Endodermal cell (in vitro differentiated cells): ENCODE measurements around the gene NOTO. TPM values are rescaled to one million over a fixed set of nuclear protein-coding genes. Genes with fewer than 3 reads are reported as not detected.

Experiments used
- DNase-seq: peaks from one replicate; pipeline ENCODE4 v3.0.0-alpha.2; 2017
- H3K27ac ChIP-seq: 2 replicates; pipeline ENCODE4 v1.5.1; 2013; ENCODE audit warnings: mild to moderate bottlenecking, low read depth, low read length, moderate library complexity
- H3K27me3 ChIP-seq: 2 replicates; pipeline ENCODE4 v1.6.1; 2013; ENCODE audit warnings: mild to moderate bottlenecking, low read length, moderate library complexity; ENCODE audit not compliant: insufficient read depth, control insufficient read depth, poor library complexity, severe bottlenecking
- H3K36me3 ChIP-seq: 2 replicates; pipeline ENCODE4 v1.7.0; 2013; ENCODE audit warnings: mild to moderate bottlenecking, low read length, moderate library complexity; ENCODE audit not compliant: control insufficient read depth, insufficient read depth
- H3K4me1 ChIP-seq: one replicate; pipeline ENCODE4 v1.7.0; 2013; ENCODE audit warnings: low read length; ENCODE audit not compliant: control insufficient read depth, insufficient read depth
- H3K4me3 ChIP-seq: 2 replicates; pipeline ENCODE4 v1.5.1; 2013; ENCODE audit warnings: mild to moderate bottlenecking, low read length, moderate library complexity
- H3K9ac ChIP-seq: 2 replicates; pipeline ENCODE4 v1.6.1; 2013; ENCODE audit warnings: mild to moderate bottlenecking, low read length, moderate library complexity; ENCODE audit not compliant: poor library complexity, severe bottlenecking; ENCODE audit errors: extremely low read depth
- H3K9me3 ChIP-seq: 2 replicates; pipeline ENCODE4 v1.6.1; 2013; ENCODE audit warnings: mild to moderate bottlenecking, low read length, moderate library complexity; ENCODE audit not compliant: control insufficient read depth
- H3K27ac Mint-ChIP-seq: 2 replicates; pipeline ENCODE4 v1.8.0; 2020; ENCODE audit warnings: mixed read lengths
- H3K27me3 Mint-ChIP-seq: 2 replicates; pipeline ENCODE4 v1.8.0; 2021; ENCODE audit warnings: mild to moderate bottlenecking, mixed read lengths; ENCODE audit not compliant: insufficient read depth
- H3K36me3 Mint-ChIP-seq: 2 replicates; pipeline ENCODE4 v1.8.0; 2020; ENCODE audit warnings: low read depth, mixed read lengths
- H3K4me1 Mint-ChIP-seq: 2 replicates; pipeline ENCODE4 v1.8.0; 2020; ENCODE audit warnings: mixed read lengths
- H3K4me3 Mint-ChIP-seq: 2 replicates; pipeline ENCODE4 v1.8.0; 2020; ENCODE audit warnings: mild to moderate bottlenecking, moderate library complexity, mixed read lengths
- H3K9me3 Mint-ChIP-seq: 2 replicates; pipeline ENCODE4 v1.8.0; 2020; ENCODE audit warnings: mild to moderate bottlenecking, mixed read lengths
- WGBS, 2 experiments: methylation state at CpG; one replicate each; pipeline versions ENCODE4 v1.1.5 to v1.1.7; 2013; ENCODE audit warnings: missing lambda C conversion rate in 2 of 2, mixed read lengths in 1 of 2; ENCODE audit not compliant: insufficient coverage in 1 of 2, insufficient read length in 1 of 2; 5-methylcytosine and 5-hydroxymethylcytosine counted together
- total RNA-seq, 2 donors: library from RNA; stranded (reverse); fragmentation: NEBNext Ultra II Directional in 1 of 2; extraction: Animal tissue kit (Norgen Biotek cat#: 25700) in 1 of 2; gene quantifications; 2 replicates in 1 of 2; 3 replicates in 1 of 2; pipeline ENCODE4 v1.2.1, GENCODE V29; 2021
- TF ChIP-seq, protein P1 (sequence below): fragments of 200-600 bp; sonication (generic); conservative IDR thresholded peaks from 2 replicates; pipeline ENCODE4 v1.5.0; 2021; ENCODE audit warnings: antibody characterized with exemption, mild to moderate bottlenecking

The NOTO gene
- total RNA-seq, 2 donors from 2014 or later = not detected

DNA sequence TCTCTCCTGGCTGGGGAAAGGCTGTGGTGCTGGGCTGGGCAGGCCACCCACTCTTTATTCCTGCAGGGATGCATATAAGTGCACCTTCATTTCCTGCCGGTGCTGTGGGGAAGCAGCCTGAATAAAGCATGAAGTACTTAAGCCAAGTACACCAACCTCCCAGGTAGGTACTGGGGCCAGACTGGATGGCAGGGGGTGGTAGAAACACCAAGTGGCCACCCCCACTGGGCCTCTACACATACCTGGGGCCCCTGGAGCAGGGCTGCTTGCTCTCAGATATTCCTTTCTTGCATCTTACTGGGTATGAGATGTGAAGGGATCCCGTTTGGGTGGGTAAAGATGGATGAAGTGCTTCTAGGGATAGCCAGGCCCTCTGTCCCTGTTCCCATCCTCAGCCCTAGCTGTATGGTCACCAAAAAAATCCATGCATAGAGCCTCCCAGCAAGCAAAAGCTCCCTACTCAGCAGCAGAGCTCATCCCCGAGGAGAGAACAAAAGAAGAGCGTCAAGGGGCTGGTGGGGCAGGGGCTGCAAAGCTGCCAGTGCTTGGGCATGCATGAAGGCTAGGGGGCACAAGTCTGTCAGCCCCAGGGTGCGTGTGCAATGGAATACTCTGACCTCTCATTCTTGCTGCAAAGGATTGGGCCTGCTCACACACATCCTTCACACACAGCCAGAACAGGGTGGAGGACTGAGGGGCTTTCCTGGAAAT lies 53.7 kb downstream of the NOTO start:
- TF ChIP-seq, protein P1, sequence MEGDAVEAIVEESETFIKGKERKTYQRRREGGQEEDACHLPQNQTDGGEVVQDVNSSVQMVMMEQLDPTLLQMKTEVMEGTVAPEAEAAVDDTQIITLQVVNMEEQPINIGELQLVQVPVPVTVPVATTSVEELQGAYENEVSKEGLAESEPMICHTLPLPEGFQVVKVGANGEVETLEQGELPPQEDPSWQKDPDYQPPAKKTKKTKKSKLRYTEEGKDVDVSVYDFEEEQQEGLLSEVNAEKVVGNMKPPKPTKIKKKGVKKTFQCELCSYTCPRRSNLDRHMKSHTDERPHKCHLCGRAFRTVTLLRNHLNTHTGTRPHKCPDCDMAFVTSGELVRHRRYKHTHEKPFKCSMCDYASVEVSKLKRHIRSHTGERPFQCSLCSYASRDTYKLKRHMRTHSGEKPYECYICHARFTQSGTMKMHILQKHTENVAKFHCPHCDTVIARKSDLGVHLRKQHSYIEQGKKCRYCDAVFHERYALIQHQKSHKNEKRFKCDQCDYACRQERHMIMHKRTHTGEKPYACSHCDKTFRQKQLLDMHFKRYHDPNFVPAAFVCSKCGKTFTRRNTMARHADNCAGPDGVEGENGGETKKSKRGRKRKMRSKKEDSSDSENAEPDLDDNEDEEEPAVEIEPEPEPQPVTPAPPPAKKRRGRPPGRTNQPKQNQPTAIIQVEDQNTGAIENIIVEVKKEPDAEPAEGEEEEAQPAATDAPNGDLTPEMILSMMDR = no peak
- no peak overlapping the region for H3K27ac Mint-ChIP-seq
- WGBS, 2 experiments = 78 to 89% methylated on average over 2 to 5 of the region's 5 CpGs
- peaks cover 32% of the 10 kb centered on the region for H3K36me3 Mint-ChIP-seq
- Histone ChIP-seq H3K27ac (no peak overlapping the region), H3K4me1 (no peaks in the 10 kb centered on the region), H3K36me3 (peaks cover 39% of the 10 kb centered on the region), H3K9me3 (no peaks in the 10 kb centered on the region), H3K4me3 (no peak overlapping the region), H3K9ac (no peak overlapping the region), H3K27me3 (no peaks in the 10 kb centered on the region)
- H3K9me3 Mint-ChIP-seq = no peaks in the 10 kb centered on the region
- H3K4me3 Mint-ChIP-seq = no peak overlapping the region
- DNase-seq = peak; percentile 35
- H3K27me3 Mint-ChIP-seq = no peaks in the 10 kb centered on the region
- H3K4me1 Mint-ChIP-seq = peaks cover 2% of the 10 kb centered on the region

DNA sequence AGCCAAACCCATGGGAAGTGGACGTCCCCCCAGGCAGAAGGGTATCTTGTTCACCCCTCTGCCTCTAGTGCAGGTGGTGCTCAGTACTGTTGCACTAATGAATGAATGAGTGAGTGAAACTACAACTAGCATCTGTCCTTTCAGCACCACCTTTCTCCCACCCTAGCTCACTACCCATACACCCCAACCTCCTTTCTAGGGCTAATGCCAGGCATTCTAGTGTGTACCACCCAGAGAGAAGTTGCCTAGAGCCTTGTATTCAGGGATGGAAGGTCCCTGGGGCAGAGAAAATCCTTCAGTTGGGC lies 54.2 kb downstream of the NOTO start:
- 87% methylated on average over 1 of the region's 1 CpG; no CpG with 5 or more reads in 1 of the 2 experiments for WGBS, 2 experiments
- Histone ChIP-seq H3K4me1 (no peaks in the 10 kb centered on the region), H3K27ac (peak overlapping the region; percentile 8), H3K36me3 (peaks cover 34% of the 10 kb centered on the region), H3K9me3 (no peaks in the 10 kb centered on the region), H3K27me3 (no peaks in the 10 kb centered on the region), H3K4me3 (no peak overlapping the region), H3K9ac (no peak overlapping the region)
- Mint-ChIP-seq H3K9me3 (no peaks in the 10 kb centered on the region), H3K27me3 (no peaks in the 10 kb centered on the region), H3K27ac (no peak overlapping the region), H3K36me3 (peaks cover 28% of the 10 kb centered on the region), H3K4me1 (peaks cover 2% of the 10 kb centered on the region), H3K4me3 (no peak overlapping the region)
- TF ChIP-seq, protein P1 = no peak
- DNase-seq = peak; percentile 40

DNA sequence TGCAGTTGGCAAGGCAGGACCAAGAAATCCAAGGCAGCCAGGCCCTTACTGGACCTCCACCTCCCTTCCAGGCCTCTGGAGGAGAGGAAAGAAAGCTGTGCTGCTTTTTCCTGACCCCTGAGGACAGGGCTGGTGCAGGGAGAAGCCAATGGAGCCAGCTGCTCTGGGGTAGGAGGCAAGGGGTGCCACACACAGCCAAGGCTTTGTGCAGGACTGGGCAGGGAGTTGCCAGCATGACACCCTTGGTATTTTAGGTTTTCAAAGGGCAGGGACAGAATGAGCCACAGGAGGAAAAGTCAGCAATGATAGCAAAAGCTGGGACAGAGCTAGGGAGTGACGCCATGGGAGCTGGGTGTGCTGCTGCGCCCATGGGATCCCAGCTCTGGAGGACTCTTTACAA lies 54.6 kb downstream of the NOTO start:
- peaks cover 2% of the 10 kb centered on the region for H3K4me1 Mint-ChIP-seq
- no peaks in the 10 kb centered on the region for H3K9me3 Mint-ChIP-seq
- Histone ChIP-seq H3K4me1 (no peaks in the 10 kb centered on the region), H3K27ac (no peak overlapping the region), H3K36me3 (peaks cover 31% of the 10 kb centered on the region), H3K9ac (no peak overlapping the region), H3K9me3 (no peaks in the 10 kb centered on the region), H3K4me3 (no peak overlapping the region), H3K27me3 (no peaks in the 10 kb centered on the region)
- no peak overlapping the region for H3K4me3 Mint-ChIP-seq
- TF ChIP-seq, protein P1 = no peak
- no peak overlapping the region for H3K27ac Mint-ChIP-seq
- H3K27me3 Mint-ChIP-seq = no peaks in the 10 kb centered on the region
- DNase-seq = no peak
- peaks cover 25% of the 10 kb centered on the region for H3K36me3 Mint-ChIP-seq
- 94 to 100% methylated on average over 2 of the region's 2 CpGs for WGBS, 2 experiments
